CD4-positive, alpha-beta T cell (primary cell): ENCODE measurements around the gene CYP4F2. TPM values are rescaled to one million over a fixed set of nuclear protein-coding genes. Genes with fewer than 3 reads are reported as not detected.
"Not testable (repeated sequence)": the region's sequence is repeated elsewhere in the genome, so short reads cannot be mapped to it uniquely, and the experiment has no call there.

ENCODE experiments used
- ATAC-seq: fragments of 200-7000 bp; cut with Tn5 transposase; one replicate; pipeline ENCODE4 v1.10.0; 2022; ENCODE audit warnings: mild to moderate bottlenecking; ENCODE audit not compliant: poor library complexity
- CTCF ChIA-PET: fragments of 350-600 bp; sonication (Branson Sonifier 250); formaldehyde crosslinking; loops from one replicate; lab custom pipeline; 2021; ENCODE audit warnings: antibody characterized with exemption, inconsistent platforms; lab: Charles Lee
- POLR2A ChIA-PET: fragments of 350-600 bp; sonication (Branson Sonifier 250); formaldehyde crosslinking; loops from one replicate; lab custom pipeline; 2021; ENCODE audit warnings: antibody characterized with exemption, inconsistent platforms; lab: Charles Lee
- DNase-seq, 14 experiments: peaks; one replicate each; pipeline ENCODE4 v3.0.0-alpha.2; 2013 to 2020; ENCODE audit warnings: mixed read lengths in 2 of 14
- H3K27ac ChIP-seq, 2 donors: one replicate each; pipeline versions ENCODE4 v1.5.1 to v1.7.0; 2013; ENCODE audit warnings: low read length in 2 of 2, low read depth in 1 of 2, mild to moderate bottlenecking in 1 of 2
- H3K27me3 ChIP-seq, 2 experiments: 1 replicate in 1 of 2; 2 replicates in 1 of 2; pipeline versions ENCODE4 v1.6.1 to v1.7.0; 2013; ENCODE audit warnings: low read length in 2 of 2, control low read depth in 1 of 2, mild to moderate bottlenecking in 1 of 2, moderate library complexity in 1 of 2; ENCODE audit not compliant: insufficient read depth in 2 of 2, control insufficient read depth in 1 of 2
- H3K36me3 ChIP-seq: one replicate; pipeline ENCODE4 v1.6.1; 2013; ENCODE audit warnings: low read length, control low read depth; ENCODE audit not compliant: insufficient read depth
- H3K4me1 ChIP-seq: one replicate; pipeline ENCODE4 v1.6.1; 2013; ENCODE audit warnings: low read length, control low read depth; ENCODE audit not compliant: insufficient read depth
- H3K4me3 ChIP-seq: one replicate; pipeline ENCODE4 v1.5.1; 2013; ENCODE audit warnings: mild to moderate bottlenecking, low read length, moderate library complexity
- H3K9me3 ChIP-seq, 2 experiments: 1 replicate in 1 of 2; 2 replicates in 1 of 2; pipeline versions ENCODE4 v1.6.1 to v1.7.0; 2013; ENCODE audit warnings: low read length in 2 of 2, mild to moderate bottlenecking in 2 of 2, control low read depth in 1 of 2, moderate library complexity in 1 of 2; ENCODE audit not compliant: control insufficient read depth in 1 of 2, insufficient read depth in 1 of 2
- H3K27ac Mint-ChIP-seq: one replicate; pipeline ENCODE4 v1.8.0; 2020; ENCODE audit warnings: mixed read lengths
- H3K27me3 Mint-ChIP-seq: one replicate; pipeline ENCODE4 v1.8.0; 2021; ENCODE audit warnings: mixed read lengths
- H3K36me3 Mint-ChIP-seq: one replicate; pipeline ENCODE4 v1.8.0; 2021; ENCODE audit warnings: low read depth, mixed read lengths
- H3K4me1 Mint-ChIP-seq: one replicate; pipeline ENCODE4 v1.8.0; 2021; ENCODE audit warnings: low read depth, mixed read lengths
- H3K4me3 Mint-ChIP-seq: one replicate; pipeline ENCODE4 v1.8.0; 2020; ENCODE audit warnings: mild to moderate bottlenecking, mixed read lengths
- H3K9me3 Mint-ChIP-seq: one replicate; pipeline ENCODE4 v1.8.0; 2020; ENCODE audit warnings: mixed read lengths
- CTCF ChIP-seq: fragments of 200-600 bp; IDR thresholded peaks from one replicate; pipeline ENCODE4 v1.8.0; 2022; ENCODE audit warnings: antibody characterized with exemption, mild to moderate bottlenecking
- intact Hi-C, 2 experiments: fragments of 100-400 bp; cut with DNase I in 1 of 2; cut with micrococcal nuclease in 1 of 2; formaldehyde crosslinking; loops; one replicate each; pipeline versions ENCODE4 v1.15.1 to v1.9.0; 2023 to 2025; cut with DNase I, micrococcal nuclease
- total RNA-seq, 174 experiments: library from RNA in 2 of 174; stranded (reverse) in 2 of 174; gene quantifications; one replicate each; pipeline ENCODE4 v1.2.3 and lab custom pipeline; 2021 to 2026

Gene CYP4F2
- total RNA-seq, 2 experiments from 2014 or later = not detected

- Mint-ChIP-seq H3K4me3 (peak overlapping the region; percentile 96), H3K36me3 (peaks cover 4% of the 10 kb centered on the region), H3K27ac (peak overlapping the region; percentile 92), H3K9me3 (no peaks in the 10 kb centered on the region), H3K27me3 (no peaks in the 10 kb centered on the region), H3K4me1 (peaks cover 18% of the 10 kb centered on the region)
- intact Hi-C loops = loop anchor here (1.0 to 10.0 kb wide), 6 partner anchors 32 to 534 kb away; partner anchors contain the start of genes AP1M1 (in 1 of the 2), RAB8A (in 1 of the 2) and TPM4 (in 1 of the 2)
- DNase-seq = peak; percentile 86 to 98 (median 95)
- Histone ChIP-seq H3K27me3 (no peaks in the 10 kb centered on the region), H3K9me3 (no peaks in the 10 kb centered on the region), H3K27ac (peak overlapping the region; percentile 97 to 99), H3K4me3 (peak overlapping the region; percentile 96), H3K4me1 (peaks cover 20% of the 10 kb centered on the region), H3K36me3 (no peaks in the 10 kb centered on the region)
- ChIA-PET CTCF (no interaction called here), POLR2A (interaction anchor here (0.6 to 2.5 kb wide), 37 partner anchors 8 to 1147 kb away, joined by 3 to 12 read pairs (median 5); partner anchors contain the start of genes AKAP8, AKAP8L, AP1M1 and FAM32A)
- no peak for TF ChIP-seq CTCF
- ATAC-seq = peak; percentile 86
Measured at GRCh38 chr19:15836330-15837220, 61.3 kb downstream of the CYP4F2 start.

GRCh38 chr19:15835565-15836329 lies 62.1 kb downstream of the CYP4F2 start:
- peaks cover 20% of the 10 kb centered on the region for H3K4me1 ChIP-seq
- H3K27ac ChIP-seq = peak overlapping the region; percentile 97 to 99
- H3K27me3 ChIP-seq, CTCF ChIA-PET, H3K36me3 Mint-ChIP-seq, H3K9me3 ChIP-seq, H3K9me3 Mint-ChIP-seq, H3K27me3 Mint-ChIP-seq, H3K36me3 ChIP-seq: not testable (repeated sequence)
- peak overlapping the region; percentile 96 for H3K4me3 ChIP-seq
- peak; percentile 45 to 93 (median 58) for DNase-seq
- ATAC-seq = peak; percentile 60
- H3K27ac Mint-ChIP-seq = peak overlapping the region; percentile 92
- intact Hi-C loops = loop anchor here (1.0 to 10.0 kb wide), 6 partner anchors 33 to 535 kb away; partner anchors contain the start of genes AP1M1 (in 1 of the 2), RAB8A (in 1 of the 2) and TPM4 (in 1 of the 2)
- H3K4me3 Mint-ChIP-seq = peak overlapping the region; percentile 96
- POLR2A ChIA-PET = interaction anchor here (0.8 to 2.5 kb wide), 14 partner anchors 9 to 1146 kb away, joined by 3 to 12 read pairs (median 7); partner anchors contain the start of genes AKAP8, AKAP8L, AP1M1 and HSH2D
- peaks cover 18% of the 10 kb centered on the region for H3K4me1 Mint-ChIP-seq

- H3K9me3 Mint-ChIP-seq, H3K4me3 Mint-ChIP-seq, DNase-seq, CTCF ChIA-PET, H3K27me3 ChIP-seq, H3K36me3 Mint-ChIP-seq, H3K27me3 Mint-ChIP-seq, POLR2A ChIA-PET, ATAC-seq, H3K27ac ChIP-seq, H3K4me3 ChIP-seq, H3K9me3 ChIP-seq, H3K27ac Mint-ChIP-seq, H3K36me3 ChIP-seq: not testable (repeated sequence)
- intact Hi-C loops = loop anchor here in 1 of 2 experiments (10.0 kb wide), 1 partner anchor 241 kb away; the partner anchor contains the start of gene TPM4
- H3K4me1 Mint-ChIP-seq = peaks cover 18% of the 10 kb centered on the region
- H3K4me1 ChIP-seq = peaks cover 18% of the 10 kb centered on the region
Measured at GRCh38 chr19:15834232-15834631, 63.6 kb downstream of the CYP4F2 start.
